NCI-H446 (cell line): ENCODE data around the gene ZBTB46.

Experiments
- DNase-seq, 2 experiments: peaks; one replicate each; lab custom pipeline; 2025; lab: John Stamatoyannopoulos, UW

Gene ZBTB46

DNA sequence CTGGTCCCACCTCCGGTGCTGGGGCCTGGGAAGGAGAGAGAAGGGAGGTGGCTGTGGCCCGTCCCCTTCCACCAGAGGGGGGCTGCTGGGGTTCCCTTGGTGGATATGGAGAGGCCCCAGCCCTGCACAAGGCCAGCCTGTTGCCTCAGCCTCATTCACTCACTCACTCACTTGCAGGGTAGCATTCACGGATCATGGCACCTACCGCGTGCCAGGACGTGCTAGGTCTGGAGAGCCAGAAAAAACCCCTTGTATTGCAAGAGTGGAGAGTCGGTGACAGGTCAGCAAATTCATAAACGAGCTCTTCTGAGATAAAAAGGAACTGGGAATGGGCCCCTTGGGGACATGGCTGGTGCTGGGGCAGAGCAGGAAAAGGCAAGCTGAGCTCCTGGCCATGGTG, 6.4 kb upstream of the ZBTB46 start:
- DNase-seq = no peak

DNA sequence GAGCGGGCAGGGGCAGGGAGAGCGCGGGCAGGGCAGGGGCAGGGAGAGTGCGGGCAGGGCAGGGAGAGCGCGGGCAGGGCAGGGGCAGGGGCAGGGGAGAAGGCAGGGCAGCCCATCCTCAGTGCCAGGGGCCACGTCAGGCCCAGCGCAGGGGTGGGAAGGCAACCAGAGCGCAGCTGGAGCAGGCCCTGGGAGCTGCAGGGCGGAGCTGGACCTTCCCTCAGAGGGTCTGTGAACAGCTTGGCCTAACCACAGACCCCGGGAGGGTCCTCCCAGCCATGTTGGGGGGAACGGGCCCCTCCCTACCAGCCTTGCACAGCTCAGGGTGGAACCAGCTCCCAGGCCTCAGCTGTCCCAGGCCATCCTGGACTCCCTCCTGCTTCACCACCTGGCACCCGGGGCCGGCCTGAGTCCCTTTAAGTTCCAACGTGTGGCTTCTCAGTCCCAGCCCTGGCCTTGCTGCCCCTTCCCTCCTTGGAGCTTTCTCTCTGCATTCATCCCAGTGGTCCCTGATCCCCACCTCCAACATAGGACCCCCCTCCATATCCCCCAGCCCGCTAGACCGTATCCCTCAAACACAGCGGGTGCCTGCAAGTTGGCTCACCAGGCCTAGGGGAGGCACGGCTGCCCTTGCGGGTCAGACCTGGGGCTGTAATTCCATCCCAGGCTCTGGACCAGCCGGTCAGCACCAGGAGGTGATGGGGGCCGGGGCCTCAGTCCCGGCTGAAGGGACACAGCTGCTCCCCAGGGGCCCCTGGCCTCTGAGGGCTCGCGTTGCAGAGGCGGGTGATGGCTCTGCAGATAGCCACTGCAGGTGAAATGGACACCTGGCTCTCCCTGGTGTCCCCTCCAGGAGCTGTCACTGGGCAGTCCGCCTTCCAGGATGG, 5.6 kb upstream of the ZBTB46 start:
- no peak for DNase-seq

DNA sequence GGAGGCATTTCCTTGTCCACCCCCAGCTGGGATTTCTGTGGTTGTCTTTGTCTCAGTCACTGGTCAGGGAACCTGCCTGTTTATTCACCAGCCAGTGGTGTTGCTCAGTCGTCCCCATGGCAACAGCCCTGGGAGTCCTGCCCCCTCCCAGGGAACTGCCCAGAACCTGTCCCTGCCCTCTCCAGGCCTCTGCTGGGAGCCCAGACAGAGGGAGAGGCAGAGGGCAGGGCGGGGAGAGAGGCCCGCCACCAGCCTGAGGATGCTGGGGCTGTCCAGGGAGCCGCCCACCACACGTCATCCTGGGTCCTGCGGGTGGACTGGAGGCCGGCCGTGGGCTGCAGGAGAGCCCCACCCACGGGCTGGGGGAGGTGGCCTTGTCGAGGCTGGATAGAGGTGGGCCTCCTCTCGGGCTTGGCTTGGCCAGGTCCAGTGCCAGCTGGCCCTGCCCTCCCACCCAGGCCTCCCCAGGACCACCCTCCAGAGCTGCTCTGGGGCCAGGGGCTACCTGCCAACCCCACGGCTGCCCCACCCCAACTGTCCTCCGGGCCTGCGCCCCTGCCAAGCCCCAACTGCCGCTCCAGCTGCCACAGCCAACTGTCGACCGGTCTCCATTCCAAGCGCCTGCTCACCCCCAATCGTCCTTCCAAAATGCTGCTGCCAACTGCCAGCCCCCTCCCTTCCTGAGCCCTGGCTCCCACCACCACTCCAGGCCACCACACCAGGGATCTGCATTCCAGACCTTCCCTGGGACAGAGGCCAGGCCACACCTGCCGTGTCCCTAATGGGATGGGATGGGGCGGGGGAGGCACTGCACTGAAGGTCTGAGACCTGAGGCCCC, 4.2 kb upstream of the ZBTB46 start:
- peak; percentile 98 to 100 for DNase-seq

DNA sequence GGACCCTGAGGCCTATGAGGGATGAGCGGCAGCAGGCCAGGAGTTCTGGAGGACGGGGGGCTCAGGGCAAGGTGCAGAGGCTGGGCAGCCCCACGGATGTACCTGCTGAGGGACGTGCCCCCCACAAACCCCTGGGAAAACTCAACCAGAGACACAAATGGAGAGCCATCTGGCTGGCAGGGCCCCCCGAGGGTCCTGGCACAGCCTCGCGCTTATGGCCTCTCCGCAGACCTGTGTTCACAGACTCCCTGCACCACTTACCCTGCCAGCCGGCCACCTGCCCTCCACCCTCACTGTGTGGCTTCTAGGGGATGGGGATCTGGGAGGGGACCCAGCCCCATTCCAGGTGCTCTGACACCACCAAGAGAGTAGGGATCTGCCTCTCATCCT, 3.4 kb upstream of the ZBTB46 start:
- DNase-seq = peak in 1 of 2 experiments; percentile 74

DNA sequence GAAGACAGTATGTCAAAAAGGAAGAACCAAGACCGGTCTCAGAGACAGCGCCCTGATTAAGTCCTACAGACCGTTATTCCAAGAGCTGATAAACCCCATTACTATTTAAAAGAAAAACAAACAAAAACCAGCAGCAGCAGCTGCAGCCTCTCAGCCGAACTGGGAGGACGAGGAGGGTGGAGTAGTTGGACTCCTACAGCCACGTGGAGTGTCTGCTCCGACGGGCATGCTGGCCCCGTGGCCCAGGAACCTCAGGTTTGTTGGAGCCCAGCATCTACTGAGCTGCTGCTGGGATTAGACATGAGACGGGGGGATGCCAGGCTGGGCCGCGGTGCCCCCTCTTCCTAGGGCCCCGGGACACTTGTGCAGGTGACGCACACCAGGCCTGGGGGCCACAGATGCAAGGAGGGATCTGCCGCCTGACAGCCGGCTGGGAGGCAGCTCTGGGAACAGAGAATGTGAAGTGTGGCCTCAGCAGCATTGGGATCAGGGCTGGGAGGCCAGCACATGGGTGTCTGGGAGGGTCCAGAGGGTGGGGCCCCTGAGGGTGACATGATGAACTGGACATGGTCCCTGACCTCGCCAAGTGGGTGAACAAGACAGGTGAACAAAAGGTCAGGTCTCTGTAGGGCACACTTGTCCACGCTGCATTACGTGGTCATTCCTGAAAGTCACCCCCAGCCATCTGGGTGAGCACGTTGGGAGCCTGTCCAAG, 2.9 kb upstream of the ZBTB46 start:
- DNase-seq = no peak

DNA sequence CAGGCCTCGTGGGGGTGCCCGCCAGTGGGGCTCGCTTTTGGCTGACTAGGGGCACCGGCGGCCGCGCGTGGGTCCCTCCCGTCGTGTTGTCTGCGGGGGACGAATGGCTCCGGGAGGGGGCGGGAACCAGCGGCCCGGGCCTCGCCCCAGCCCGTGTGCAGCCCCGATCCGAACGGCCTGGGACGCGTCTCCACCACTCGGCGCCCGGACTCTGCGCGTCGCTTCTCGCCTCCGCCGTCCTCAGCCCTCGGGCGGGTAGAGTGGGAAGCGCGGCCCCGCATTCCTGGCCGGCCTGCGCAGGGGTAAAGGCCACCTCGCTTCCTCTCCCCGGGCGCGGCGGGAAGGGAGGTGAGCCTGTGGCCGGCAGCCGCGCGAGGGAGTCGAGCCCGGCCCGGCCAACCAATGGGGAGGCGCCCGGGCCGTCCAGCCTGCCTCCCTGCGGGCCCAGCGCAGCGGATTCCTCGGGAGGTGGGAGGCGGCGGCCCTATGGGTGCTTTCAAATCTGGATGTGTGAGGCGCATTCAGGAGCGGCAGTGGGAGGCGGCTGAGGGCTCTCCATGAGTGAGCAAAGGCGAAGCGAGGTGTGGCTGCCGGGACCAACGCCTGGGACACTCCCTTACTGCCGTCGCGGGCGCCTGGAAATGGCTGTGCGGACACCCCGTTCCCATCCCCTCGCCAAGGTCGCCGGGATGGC, 1.1 kb upstream of the ZBTB46 start:
- DNase-seq = no peak

DNA sequence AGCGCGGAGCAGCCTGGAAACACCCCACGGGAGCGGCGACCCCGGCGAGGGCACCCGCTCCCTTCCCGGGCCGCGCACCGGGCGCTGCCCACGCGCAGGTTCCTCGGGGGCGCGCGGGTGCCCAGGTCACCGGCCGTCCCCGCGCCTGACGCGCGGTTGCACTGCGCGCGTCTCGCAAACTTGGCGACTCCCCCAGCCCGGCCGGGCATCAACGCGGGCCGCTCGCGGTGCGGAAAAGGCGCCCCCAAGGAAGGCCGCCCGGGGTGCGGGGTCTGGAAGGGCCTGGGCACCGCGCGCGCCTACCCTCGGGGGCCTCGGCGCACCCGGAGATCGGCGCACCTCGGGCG, 555 bp upstream of the ZBTB46 start:
- DNase-seq = no peak

DNA sequence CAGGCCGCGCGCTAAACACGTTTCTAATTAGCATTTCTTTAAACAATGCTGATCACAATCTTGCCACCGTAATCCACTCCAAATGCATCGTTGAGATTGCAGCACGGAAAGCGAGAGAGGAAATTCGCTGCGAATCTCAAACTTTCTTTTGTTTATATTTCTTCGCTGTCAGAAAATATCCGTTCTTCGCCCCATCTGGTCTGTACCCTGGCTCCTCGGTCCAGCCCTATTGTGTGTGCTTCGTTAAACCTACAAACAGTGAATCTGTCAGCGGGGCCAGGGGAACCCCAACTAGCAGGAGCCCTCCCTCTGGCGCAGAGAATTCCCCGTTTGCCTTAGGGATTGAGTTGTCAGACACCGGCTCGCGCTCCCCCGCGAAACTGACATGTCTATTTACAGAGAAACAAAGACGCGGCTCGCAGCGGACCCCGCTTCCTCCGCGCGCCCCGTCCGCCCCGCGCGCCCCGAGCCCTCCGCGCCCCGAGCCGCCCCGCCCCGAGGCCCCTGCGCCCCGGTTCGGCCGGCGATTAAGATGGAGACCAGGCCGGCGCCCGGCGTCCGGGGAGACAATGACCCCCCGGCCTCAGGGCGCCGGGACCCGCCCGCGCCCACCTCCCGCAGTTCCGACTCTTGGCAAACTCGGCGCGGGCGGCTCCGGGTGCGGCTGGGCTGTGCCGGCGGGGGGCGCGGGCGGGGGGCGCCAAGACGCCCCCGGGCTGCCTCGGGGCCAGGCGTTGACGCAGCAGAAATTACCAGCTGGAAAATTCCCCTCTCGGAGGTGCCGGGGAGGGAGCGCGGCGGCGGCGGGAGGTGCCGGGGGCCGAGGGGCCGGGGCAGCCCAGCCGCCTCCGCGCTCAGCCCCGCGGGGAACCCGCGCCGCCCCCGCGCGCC, 874 bp downstream of the ZBTB46 start:
- DNase-seq = no peak

DNA sequence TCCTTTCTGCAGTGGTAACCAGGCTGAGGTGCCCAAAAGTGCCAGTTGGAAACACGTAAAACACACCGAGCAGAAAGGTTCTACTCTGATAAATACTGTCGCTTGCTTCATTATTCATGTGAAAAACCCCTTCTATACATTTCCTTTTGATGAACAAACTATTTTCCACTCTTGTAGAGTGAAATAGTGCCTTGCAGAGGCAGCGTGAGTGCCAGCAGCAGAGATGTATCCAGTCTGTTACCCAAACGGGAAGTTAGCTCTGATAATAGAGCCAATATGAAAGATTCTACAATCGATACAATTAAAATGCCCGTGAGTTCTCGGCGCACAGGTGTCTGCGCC, 1.5 kb downstream of the ZBTB46 start:
- DNase-seq = no peak

DNA sequence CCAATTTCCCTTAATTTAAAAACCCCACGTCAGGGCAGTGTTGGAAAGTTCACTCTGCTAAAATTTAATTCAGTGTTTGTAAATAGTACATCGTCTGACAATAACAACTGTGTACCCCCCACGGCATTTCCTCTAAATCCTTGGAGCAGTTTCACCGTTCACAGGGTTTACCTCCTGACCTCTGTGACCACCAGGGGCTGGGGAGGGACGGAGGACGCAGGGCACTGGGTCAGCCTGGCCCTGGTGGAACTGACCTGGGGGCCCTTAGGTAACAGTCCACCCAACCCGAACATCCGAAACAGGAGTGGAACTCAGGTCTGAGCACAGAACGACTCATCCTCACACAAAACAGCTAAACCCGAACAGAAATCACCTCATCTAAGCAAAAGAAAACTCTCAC, 2.1 kb downstream of the ZBTB46 start:
- no peak for DNase-seq

DNA sequence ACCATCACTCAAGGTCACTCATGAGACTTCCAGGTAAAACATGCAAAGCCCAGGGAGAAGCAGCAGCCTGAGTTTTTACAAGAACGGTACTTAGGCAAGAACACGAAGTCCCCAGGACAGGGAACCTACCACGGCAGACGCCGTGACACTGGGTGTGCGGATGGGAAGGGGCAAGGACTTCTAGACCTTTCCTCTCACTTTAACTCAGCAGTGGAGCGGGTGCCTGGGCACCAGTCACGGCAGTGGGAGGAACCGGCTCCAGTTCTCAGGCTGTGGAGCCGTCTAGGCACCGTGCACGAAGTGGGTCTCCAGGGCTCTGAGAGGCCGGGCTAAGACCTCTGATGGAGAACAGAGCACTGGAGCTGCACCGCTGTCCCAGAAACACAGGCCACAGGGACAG, 2.5 kb downstream of the ZBTB46 start:
- no peak for DNase-seq

DNA sequence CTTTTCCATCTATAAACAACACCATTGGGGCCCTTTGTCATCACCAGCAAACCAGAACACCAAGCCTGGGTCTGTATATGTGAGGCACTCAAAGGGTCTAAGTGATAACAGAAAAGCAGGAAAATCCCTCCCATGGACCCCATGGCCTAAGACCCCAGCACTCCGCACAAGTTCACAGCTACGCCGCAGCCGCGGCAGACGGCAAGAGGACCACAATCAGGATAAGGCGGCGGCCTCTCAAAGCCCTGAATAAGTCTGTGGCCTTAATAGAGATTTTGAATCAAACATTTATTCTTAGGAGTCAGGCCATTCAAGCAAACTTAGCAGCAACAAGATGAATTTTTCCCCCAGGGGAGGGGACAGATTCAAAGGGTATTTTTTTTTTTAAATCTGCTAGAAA, 2.9 kb downstream of the ZBTB46 start:
- DNase-seq = no peak

DNA sequence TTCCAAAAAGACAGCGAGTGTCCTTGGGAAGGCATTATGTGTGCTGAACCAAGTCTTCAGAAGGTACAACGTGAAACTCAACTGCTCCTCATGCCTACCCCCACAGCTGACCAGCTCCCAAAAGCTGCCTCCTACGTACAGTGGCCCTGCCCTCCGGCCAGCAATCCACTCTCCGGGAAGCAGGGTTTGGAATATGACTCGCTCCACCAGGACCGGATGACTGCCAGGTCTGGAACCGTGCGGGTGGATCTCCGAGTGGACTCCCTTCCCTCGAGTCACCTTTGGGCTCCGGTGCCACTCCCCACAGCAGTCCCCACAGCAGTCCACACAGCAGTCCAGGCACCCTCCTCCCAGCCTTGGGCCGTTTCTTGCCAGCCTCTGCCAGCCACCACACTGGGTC, 4.3 kb downstream of the ZBTB46 start:
- no peak for DNase-seq

DNA sequence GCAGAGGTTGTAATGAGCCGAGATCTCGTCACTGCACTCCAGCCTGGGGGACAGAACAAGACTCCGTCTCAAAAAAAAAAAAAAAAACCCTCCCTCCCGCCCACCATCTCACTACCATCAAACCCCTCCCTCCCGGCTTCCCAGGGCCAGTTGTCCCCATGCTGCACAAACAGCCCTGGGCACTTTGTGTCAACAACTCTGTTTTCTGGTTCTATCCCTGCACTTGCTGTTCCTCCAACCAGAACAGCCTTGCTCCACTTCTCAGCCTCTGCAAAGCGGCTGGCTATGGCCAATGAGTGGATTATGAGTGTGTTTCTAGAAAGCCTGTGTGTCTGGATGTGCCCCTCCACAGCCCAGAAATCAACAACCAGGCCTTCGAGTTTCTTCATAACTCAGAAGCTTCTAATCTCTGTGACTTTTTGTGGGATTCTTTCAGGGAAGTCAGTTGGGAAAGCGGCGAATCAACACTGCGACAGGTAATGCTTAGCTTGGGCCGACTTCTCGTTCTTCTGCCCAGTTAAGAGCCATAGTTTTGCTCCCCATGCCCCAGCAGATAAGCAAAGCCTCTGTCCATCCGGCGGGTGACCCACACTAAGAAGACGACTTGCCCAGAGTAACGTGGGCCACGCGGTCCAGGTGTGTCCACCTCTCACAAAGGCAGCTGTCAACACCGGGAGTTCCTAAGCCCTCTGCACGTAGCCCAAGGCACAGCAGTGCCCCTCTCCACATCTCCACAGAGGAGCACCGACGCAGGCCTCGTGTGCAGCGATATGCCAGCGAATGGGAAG, 5.5 kb downstream of the ZBTB46 start:
- DNase-seq = no peak

DNA sequence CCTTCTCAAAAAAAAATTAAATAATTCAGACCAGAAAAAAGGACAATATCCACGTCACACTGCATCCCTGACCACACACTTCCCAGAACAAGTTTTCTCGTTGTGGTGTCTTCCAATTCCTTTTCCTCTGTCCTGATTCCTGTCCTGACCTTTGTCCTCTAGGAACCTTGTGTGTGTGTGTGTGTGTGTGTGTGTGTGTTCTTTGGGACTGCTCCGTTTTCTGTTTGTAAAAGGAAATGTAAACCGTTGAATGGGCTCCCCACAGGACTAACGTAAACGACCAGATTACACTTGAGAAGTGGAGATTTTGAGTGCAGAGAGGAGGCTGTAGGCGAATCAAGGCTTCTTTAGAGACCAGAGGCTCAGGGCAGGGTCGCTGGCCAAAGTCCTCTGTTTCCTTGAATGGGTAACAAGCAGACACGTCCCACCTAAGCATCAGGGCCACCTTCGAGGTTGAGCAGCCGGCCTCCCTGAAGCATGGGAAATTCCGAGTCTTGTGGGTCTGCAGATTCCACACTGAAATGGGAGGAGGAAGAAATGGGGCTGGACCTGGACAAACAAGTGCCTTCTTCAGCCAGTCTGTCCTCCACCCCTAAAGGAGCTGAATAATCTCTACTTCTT, 7.3 kb downstream of the ZBTB46 start:
- no peak for DNase-seq

DNA sequence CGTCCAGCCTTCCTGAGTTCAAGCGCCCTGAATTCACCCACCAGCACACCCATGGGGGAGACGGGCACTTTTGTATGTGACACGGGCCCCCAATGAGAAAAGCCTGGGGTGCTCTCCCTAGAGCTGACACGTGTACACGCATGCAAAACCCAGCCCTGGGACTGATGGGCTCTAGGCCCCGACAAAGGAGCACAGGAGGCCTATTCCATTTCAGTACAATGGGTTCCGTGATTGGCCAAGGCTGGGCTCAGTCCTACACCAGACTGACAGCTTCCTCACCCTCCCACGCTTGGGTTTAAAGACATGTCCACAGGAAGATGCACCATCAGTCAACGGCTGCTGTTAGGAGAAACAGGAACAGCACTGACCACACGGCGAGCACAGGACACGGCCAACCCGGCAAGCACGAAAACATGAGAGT, 8.8 kb downstream of the ZBTB46 start:
- DNase-seq = no peak

DNA sequence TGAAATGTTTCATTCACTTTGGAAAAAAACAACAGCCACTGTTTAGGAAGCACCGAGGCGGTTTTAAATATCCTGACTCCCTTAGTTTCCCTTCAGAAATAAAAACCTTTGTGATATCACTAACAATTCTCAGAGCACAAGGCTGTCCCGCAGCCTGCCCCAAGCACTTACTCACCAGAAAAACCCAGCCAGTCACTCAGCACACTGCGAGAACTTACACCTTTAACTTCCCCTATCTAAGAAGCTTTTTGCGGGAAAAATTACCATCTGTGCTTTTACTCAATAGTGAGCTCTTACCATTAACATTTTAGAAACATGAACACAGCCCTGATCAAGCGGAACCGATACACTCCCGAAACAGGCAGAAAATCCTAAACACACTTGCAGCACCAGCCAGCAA, 9.3 kb downstream of the ZBTB46 start:
- no peak for DNase-seq

DNA sequence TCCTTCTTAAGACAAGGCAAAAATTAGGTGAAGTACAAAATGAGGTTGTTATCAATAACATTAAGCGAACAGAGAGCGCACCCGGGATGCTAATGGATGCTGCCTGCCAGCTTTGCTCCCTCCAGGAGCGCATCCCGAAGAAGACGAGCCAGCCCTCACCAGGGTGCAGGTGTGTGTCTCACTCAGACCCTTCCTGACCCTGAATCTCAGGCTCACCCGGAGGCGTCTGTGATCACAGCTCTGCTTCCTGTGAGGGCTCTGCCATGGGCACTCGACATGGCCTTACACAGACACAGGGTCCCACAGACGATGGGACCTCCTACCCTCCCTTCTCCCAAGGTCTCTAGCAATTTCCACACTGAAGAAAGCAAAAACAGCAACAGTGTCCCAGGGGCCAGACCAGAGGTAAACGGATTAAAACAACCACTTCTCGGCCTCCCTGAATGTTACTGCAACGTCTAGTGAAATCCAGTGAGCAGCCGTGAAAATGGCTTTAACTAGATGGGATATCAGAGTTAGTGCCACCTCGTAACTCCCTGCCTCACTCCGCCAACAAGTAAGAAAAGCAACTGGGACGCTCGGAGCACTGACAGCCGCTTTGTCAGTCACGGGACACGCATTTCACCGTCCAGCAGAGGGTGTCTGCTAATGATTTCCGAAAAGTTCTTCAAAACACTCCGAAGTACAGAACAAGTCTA, 11.7 kb downstream of the ZBTB46 start:
- DNase-seq = no peak

DNA sequence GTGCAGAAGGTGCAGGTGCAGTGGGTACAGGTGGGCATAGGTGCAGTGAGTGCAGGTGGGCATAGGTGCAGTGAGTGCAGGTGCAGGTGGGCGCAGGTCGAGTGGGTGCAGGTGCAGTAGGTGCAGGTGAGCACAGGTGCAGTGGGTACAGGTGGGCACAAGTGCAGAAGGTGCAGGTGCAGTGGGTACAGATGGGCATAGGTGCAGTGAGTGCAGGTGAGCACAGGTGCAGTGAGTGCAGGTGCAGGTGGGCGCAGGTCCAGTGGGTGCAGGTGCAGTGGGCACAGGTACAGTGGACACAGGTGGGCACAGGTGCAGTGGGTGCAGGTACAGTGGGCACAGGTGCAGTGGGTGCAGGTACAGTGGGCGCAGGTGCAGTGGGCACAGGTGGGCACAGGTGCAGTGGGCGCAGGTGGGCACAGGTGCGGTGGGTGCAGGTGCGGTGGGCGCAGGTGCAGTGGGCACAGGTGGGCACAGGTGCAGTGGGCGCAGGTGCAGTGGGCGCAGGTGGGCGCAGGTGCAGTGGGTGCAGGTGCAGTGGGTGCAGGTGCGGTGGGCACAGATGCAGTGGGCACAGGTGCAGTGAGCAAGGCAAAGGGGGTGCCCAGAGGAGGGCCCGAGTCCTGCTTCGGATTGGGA, 15.3 kb downstream of the ZBTB46 start:
- DNase-seq = no peak
